GM18505 (cell line): ENCODE data around the gene SLC25A13.

Experiments used
- ATAC-seq: cut with Tn5 transposase; IDR thresholded peaks from one replicate; pipeline ENCODE4 v1.9.1; 2021; ENCODE audit not compliant: unreplicated experiment
- POLR2A ChIP-seq: IDR thresholded peaks from 4 replicates; pipeline ENCODE4 v1.6.1; 2011; ENCODE audit warnings: borderline replicate concordance; ENCODE audit not compliant: insufficient read depth, insufficient read length; ENCODE audit errors: extremely low read depth

SLC25A13 gene

DNA sequence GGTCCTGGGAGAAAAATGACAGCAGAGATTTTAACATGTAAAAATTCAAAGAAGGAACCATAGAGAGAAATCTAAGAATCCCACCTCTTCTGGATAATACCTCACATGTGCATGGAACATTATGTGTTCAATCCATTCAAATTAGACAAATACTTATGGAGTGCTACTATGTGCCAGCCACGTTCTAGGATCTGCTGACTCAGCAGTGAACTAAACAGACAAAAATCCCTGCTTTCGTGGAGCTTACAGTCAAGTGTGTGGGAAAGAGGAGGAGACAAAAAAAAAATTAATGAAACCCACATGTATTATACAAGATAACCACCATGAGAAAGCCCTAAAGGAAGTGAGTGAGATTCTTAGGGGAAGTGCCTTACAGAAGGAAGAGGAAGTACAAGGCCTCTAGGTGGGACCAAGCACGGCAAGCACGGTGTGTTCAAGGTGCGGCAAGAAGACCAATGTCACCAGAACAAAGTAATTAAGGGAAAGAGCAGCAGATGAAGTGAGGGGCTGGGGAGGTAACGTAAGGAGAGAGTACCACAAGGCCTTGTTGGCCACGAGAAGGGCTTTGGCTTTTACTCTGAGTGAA lies 71.0 kb downstream of the SLC25A13 start:
- ATAC-seq: no peak
- TF ChIP-seq POLR2A: no peak

DNA sequence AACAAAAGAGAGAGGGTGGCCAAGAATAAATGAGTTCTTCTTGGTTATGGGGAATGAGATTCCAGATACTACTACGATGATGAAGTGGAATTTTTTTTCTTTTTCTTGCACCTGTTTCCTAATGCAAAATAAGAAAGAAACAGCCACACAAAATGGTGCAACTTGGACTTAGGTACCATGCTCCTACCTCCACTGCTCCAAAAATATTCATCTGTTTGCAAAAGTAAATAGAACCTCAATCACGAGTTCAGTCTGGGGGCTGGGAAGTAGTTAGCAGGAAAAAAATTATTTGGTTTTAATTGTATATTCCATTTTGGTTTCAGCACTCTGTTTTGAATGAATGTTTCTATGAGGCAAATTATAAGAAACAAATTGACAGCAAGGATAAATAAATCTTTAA lies 73.5 kb downstream of the SLC25A13 start:
- no peak for ATAC-seq
- TF ChIP-seq POLR2A: no peak

DNA sequence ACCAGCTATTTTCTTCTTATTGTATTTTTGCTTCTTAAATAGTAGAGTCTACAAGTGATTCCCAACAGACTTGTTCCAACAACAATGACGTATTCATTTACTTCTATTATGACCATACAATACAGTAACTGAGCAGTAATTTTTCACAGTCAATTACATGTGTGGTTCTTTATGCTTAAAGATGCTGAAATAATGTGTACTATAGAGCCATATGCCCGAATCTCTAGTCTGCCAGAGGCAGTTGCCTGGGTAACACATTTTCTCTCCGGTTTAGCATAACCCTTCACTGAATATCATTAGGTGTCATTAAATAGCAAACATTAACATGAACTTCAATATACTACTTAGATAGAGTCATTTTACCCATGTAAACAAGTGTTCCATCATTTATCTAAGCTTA lies 75.0 kb downstream of the SLC25A13 start:
- no peak for ATAC-seq
- TF ChIP-seq POLR2A: no peak

DNA sequence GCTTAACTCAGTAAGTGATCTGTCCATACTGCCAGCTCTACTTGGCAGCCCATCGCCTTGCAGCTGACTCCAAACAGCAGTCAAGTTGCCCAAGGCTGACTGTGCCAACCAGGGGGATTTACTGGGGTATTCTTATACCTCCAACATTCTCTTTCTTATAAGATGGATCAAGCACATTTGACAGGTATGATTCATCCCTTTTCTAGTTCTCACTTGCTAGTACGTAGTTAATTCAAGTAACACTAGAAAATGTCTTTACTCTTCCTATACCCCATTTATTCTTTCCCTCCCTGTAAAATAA lies 77.0 kb downstream of the SLC25A13 start:
- ATAC-seq: no peak
- no peak for TF ChIP-seq POLR2A

DNA sequence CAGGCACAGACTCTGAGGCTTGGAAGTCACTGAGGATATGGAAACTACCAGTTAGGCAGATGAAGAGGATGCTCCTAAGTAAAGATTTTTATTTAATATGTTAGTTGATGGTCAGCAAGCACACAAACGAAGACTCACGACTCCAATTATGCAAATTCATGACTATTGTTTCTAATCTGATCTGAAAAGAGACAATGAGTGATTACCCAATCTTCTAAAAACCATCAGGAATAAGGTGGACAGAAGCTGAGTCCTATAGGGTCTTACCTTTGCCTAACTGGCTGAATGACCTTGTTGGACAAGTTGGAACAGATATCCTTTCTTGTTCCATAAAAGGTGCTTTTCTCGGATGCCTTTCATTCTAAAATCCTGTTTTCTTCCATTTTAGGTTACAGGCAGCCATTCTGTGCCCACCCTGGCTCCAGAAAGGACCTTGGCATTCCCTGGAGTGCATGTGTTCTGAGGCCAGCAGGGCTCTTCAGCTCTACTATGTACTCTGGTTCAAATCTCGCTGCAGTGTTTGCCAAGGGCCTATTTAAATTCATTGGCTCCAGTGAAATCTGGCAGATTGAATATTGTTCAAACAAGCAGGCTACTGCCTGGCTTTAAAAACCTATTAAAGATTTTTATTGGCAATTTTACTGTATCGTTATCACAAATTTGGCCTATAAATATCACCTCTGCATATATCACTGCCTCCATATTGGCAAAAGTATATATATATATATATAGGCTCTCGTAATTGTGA lies 77.5 kb downstream of the SLC25A13 start:
- ATAC-seq: no peak
- no peak for TF ChIP-seq POLR2A

DNA sequence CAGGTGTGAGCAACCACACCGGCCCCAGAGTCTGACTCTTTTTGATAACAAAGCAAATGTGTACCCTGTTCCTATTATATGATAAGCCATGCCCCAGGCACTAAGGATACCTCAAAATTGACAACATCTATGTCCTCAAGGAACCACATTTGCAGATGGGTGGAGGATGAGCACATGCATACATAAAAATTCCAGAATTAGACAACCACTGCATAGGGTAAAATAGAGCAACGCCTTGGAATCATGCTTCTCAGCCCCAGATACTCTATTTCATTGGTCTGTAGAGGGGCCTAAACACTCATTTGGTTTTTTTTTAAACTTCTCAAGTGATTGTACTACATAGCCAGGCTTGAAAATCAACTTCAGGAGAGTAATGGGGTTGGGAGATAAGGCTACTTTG lies 78.7 kb downstream of the SLC25A13 start:
- no peak for ATAC-seq
- no peak for TF ChIP-seq POLR2A

DNA sequence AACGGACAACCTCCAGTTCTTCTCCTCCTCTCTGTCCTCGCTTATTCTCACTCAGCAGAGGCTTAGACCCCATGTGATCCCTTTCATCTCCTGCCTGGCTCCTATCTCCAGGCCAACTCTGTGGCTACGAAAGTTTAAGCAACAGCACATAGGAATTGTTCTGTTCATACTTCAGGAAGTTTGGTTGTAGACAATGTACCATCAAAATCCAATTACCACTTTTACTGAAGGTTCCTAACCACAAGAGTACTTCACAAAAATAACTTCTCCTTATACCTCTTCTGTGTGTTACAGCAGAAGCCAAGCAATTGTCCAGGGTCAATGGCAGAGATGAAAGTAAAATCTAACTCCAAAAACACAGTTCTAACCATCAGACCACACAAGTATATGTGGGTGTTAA lies 80.0 kb downstream of the SLC25A13 start:
- TF ChIP-seq POLR2A: no peak
- no peak for ATAC-seq

DNA sequence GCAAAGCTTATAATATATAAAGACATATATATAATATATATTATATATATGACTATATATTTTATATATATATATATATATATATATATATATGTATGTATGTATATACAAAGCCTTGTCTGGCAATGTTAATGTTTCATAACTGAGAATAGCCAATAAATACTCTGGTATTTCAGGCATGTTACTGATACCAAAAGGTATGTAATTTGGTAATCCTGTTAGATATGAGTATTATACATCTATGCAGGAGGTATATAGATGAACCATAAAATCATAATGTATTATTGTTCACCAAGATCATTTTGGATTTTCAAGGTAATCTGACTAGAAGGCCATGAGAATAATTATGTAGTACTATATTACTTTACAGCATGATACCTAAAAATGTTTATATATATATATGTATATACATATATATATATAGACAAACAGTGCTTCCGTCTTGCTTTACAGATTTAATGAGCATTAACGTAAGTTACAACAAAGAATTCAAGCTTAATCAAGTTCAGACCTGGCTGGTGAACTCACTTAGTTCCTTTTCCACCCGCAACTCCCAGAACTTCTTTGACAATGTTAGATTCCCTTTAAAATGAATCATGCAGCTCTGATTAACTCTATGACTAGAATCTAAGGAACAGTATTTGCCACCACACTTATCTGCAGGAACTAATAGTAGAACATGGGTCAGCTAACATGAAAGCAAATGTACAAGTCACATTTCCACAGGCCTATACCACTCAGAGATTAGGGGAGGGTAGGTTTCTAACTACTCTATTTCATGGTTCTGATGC lies 82.7 kb downstream of the SLC25A13 start:
- ATAC-seq: no peak
- TF ChIP-seq POLR2A: no peak

DNA sequence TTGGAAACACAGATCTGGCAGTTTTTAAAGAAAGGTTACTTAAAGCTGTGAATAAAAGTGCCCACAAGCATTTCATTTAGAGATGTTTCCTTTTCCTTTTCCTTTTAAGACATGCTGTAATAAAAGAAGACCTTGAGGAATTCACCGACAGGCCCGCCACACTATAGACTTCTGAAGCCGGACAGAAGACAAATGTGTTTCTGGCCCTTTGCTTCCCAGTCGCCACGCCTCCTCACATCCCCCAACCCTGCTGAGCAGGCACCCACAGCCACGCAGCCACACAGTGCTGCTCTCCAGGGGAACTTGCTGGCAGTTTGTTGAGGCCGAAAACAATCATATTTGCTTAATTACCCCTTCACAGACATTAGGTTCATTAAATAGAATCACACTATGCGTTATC lies 83.4 kb downstream of the SLC25A13 start:
- ATAC-seq: no peak
- TF ChIP-seq POLR2A: no peak

DNA sequence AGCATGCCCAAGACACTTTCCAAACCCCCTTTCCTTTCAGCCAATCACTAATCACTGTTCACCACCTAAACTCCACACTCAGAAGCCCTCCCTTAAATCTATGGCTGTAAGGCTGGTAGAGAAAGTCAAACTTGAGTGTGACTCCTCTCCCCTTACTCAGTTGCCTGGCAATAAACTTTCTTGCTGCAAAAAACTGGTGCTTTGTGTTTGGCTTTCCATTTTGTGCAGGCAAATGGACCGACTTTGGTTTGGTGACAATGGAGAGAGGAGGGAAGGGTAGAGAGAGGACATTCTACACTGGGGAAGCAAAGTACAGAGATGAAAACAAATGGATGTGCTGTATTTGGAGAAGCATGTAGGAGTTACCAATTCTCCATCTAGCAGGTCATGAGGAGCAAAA lies 84.9 kb downstream of the SLC25A13 start:
- no peak for TF ChIP-seq POLR2A
- no peak for ATAC-seq

DNA sequence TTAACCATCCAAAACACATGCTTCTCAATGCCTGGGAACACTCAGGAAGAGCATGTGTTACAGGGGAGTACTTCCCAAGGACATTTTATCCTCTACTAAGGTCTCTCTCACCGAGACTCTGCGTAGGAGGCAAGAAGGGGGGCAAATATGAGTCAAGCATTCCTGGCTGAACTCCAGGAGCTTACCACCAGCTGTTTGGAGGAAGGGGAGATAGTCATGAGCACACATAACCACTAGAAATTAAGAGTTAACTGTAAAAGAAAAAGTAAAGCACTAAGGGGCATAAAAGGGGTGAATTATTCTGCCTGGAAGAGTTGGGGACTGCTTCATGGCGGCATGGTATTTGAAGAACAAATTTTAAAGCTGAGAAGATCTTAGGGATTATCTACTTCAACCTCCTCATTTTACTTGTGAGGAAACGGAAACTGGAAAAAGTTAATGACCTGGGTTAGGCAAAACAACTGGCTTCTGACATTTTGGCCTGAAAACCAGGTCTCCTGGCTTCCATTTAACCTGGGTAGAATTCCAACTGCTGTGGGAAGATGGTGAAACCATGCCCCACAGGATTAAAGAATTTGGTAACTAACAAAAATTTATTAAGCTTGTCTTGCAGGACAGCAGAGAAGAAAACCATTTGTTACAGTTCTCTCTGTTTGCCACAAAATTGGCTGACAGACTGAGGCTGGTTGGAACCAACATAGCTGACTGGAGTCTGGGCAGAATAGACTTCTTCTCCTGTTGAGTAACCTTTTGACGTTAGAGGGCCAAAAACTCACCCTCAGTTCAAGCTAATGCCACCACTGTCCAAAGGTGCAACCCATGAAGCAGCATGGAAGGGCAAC lies 85.5 kb downstream of the SLC25A13 start:
- no peak for ATAC-seq
- no peak for TF ChIP-seq POLR2A

DNA sequence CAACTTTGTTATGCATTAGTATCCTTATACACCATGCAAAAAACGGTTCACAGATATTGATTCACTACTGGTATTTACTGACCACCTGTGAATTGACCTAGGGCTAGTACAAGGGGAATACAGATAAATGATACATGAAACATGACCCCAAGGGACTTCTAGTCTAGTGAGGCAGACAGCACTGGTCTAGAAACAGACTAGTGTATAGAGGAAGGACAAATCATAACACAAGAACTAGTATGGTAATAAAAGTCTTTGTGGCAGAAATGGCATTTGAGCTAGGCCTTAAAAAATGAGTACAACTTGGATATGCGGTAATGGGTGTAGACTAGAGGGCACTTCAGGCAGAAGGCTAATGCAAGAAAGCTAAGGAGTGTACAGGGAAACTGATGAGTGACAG lies 86.6 kb downstream of the SLC25A13 start:
- no peak for ATAC-seq
- TF ChIP-seq POLR2A: no peak

DNA sequence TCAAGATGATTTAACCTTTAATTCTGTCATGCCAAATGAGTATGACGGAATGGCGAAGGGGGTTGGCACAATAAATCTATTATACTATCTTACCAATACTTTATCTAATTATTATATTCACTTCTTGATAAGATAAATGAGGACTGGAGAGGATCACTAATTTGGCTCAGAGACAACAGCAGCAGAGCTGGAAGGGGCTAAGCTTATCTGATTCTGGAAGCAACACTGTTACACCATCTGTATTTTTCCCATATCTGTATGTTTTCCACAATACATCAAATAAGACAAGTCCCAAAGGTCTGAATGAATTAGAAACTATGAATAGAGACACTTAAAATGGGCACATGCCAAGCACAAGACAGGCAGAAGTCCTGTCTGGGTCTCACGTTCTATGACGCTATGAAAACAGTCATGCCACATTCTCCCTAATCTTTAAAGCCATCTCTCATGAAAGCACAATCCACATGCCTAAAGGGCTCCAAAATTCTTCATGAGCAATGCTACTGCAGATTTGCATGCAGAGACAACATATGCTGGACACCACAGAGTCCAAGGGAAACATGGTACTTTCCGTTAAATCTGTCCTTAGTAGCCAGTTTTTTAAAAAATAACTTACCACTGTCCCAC lies 88.3 kb downstream of the SLC25A13 start:
- no peak for ATAC-seq

More for the DNA sequence above, 88.3 kb downstream of the SLC25A13 start:
- TF ChIP-seq POLR2A: no peak
